ENCODE results near the gene PELI2.

Gene PELI2

GRCh38 chr14:56262530-56262929 is 144.3 kb downstream of the PELI2 start:
- peak; percentile 25 for DNase-seq

GRCh38 chr14:56268039-56268438 is 149.8 kb downstream of the PELI2 start:
- DNase-seq = no peak

GRCh38 chr14:56268673-56269072 is 150.5 kb downstream of the PELI2 start:
- no peak for DNase-seq

- DNase-seq = no peak
These were observed 152.7 kb downstream of the PELI2 start for GRCh38 chr14:56270921-56271320.

- DNase-seq = no peak
These were observed 153.8 kb downstream of the PELI2 start for GRCh38 chr14:56271970-56272369.

- DNase-seq = no peak
These were observed 154.9 kb downstream of the PELI2 start for GRCh38 chr14:56273155-56273554.

- DNase-seq = no peak
These were observed 155.7 kb downstream of the PELI2 start for GRCh38 chr14:56273951-56274350.

- no peak for DNase-seq
These were observed 156.3 kb downstream of the PELI2 start for GRCh38 chr14:56274556-56274955.

- DNase-seq = no peak
These were observed 157.9 kb downstream of the PELI2 start for GRCh38 chr14:56276108-56276507.

- DNase-seq = no peak
These were observed 160.2 kb downstream of the PELI2 start for GRCh38 chr14:56278383-56278782.

GRCh38 chr14:56280843-56281242 is 162.6 kb downstream of the PELI2 start:
- DNase-seq = no peak

- DNase-seq = no peak
These were observed 164.0 kb downstream of the PELI2 start for GRCh38 chr14:56282179-56282578.

GRCh38 chr14:56284641-56285040 is 166.4 kb downstream of the PELI2 start:
- DNase-seq = no peak

- no peak for DNase-seq
These were observed 170.9 kb downstream of the PELI2 start for GRCh38 chr14:56289155-56289554.

GRCh38 chr14:56290195-56290594 is 172.0 kb downstream of the PELI2 start:
- DNase-seq = no peak

- no peak for DNase-seq
These were observed 174.8 kb downstream of the PELI2 start for GRCh38 chr14:56292970-56293369.

GRCh38 chr14:56293506-56293905 is 175.3 kb downstream of the PELI2 start:
- no peak for DNase-seq

GRCh38 chr14:56294128-56294527 is 175.9 kb downstream of the PELI2 start:
- DNase-seq = no peak

- no peak for DNase-seq
These were observed 177.5 kb downstream of the PELI2 start for GRCh38 chr14:56295743-56296142.

GRCh38 chr14:56297449-56297848 is 179.2 kb downstream of the PELI2 start:
- no peak for DNase-seq

GRCh38 chr14:56299306-56299984 is 181.2 kb downstream of the PELI2 start:
- no peak for DNase-seq

- DNase-seq = no peak
These were observed 182.3 kb downstream of the PELI2 start for GRCh38 chr14:56300495-56300894.

- no peak for DNase-seq
These were observed 186.2 kb downstream of the PELI2 start for GRCh38 chr14:56304456-56304855.

GRCh38 chr14:56309198-56309597 is 191.0 kb downstream of the PELI2 start:
- DNase-seq = no peak

GRCh38 chr14:56310643-56311042 is 192.4 kb downstream of the PELI2 start:
- DNase-seq = no peak
